OCI-M1 (cell line): ENCODE measurements around the gene ST6GALNAC2.
"Not testable (repeated sequence)": the region's sequence is repeated elsewhere in the genome, so short reads cannot be mapped to it uniquely, and the experiment has no call there.

Source experiments
- DNase-seq: peaks from one replicate; lab custom pipeline; 2025; lab: John Stamatoyannopoulos, UW

ST6GALNAC2 gene

DNA sequence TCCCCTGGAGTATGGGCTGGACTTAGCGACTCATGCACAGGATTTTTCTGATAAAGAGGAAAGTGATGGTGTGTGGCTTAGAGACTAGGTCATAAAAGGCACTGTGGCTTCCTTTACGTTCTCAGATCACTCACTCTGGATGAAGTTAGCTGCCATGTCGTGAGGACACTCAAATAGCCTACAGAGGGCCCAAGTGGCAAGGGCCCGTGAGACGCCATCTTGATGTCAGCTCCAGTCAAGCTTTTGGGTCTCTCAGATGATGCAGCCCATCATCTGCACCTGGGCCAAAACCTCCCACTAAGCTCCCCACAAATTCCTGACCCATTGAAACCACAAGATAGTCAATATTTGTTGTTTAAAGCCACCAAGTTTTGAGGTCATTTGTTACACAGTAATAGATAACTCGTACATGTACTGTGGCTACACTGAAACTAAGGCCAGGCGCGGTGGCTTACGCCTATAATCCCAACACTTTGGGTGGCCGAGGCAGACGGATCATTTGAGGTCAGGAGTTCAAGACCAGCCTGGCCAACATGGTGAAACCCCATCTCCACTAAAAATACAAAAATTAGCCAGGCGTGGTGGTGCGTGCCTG lies 14.7 kb downstream of the ST6GALNAC2 start:
- peak; percentile 11 for DNase-seq

DNA sequence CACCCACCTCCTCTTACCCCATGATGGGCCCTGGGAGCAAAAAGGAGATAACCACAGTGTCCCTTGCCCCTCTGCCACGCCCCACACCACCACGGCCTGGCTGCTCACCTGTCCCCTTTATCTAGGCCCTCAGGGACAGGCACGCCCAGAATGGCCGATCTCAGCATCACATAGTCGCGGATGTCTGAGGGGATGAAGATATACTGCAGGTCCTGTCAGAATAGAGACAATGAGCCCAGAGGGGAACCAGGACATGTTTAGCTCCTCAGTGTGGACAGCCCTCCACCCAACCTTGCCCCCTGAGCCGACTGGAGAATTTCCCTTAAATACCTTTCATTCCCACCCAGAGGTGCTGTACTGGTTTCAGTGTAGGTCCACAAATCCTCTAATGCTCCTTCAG lies 15.2 kb downstream of the ST6GALNAC2 start:
- no peak for DNase-seq

DNA sequence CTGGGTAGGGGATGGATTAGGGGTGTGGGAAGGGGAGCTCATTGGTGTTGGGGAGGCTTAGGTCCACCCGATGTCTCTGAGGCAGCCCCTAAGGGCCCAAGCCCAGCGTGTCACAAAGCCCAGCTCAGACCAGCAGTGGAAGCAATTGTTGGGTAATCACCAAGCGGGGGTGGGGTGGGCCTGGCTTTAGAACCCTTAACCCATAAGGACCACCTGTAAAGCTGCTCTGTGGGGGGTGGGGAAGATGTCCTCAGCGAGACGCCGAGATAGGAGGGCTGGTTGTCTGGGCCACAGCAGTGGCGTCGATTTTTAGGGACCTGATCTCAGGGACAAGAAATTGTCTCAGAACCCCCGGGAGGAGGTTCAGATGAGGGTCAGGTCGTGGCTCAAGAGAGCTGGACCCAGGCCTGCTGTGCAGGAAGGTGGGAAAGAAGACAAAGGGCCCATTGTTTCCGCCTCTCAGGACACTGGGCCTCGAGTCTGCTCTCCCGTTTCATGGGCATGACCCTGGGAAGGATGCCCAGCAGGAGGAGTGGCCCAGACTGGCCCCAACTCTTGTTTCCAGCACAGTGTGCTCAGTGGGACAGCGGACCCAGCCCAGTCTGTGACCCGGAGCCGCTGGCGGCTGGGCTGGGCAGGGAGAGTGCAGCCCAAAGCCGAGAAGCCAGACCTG lies 15.9 kb downstream of the ST6GALNAC2 start:
- DNase-seq = no peak

DNA sequence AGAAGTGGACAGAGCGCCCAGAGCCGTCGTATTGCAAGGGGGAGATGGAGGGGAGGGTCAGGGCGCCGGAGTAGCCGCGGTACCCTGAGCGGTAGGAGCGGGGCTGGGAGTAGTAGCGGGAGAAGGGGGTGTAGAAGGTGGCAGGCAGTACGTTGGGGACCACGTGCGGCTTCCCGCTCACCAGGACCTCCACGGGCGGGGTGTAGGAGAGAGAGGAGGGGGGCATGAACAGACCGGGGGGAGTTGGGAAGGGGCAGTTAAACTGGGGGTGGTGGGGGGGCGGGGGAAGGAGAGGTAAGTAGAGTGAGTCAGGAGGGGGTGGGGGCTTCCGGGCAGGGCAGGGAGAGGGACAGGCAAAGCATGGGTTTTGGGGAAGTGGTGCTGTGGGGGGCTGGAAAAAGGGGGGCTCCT lies 16.8 kb downstream of the ST6GALNAC2 start:
- DNase-seq = no peak

DNA sequence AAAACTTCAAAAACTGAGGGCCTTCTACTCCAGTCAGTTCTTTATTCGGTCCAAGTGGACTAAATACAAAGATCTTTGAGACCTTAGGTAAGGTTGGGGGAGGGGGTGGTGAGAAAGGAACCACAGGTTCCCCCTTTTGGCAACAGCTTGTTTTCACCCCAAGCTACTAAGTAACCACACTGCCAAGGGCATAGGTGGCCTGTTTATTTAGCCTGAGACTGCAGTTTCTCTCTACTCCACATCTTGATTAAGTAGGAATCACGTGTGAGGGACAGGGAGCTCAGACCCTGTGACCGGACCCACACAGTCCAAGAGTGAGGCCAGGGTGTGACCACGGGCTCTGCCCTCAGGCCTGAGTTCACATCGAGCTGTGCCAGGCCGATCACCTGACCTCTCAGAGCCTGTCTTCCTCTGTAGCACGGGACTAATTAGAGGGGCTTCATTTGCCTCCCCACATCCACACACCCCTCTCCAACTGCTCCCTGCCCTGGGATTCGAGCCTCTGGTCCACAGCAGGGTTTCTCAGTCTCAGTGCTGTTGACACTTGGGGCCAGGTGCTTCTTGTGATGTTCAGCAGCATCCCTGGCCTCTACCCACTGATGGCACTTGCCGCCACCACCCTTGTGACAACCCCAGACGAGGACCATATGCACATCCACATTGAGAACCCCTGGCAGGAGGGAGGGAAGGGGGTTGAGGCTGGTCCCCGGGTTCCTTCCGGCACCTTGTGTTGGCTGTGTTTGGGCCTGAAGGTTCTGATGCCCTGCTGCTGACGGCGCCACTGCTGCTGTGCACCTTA lies 17.8 kb downstream of the ST6GALNAC2 start:
- peak; percentile 75 for DNase-seq

DNA sequence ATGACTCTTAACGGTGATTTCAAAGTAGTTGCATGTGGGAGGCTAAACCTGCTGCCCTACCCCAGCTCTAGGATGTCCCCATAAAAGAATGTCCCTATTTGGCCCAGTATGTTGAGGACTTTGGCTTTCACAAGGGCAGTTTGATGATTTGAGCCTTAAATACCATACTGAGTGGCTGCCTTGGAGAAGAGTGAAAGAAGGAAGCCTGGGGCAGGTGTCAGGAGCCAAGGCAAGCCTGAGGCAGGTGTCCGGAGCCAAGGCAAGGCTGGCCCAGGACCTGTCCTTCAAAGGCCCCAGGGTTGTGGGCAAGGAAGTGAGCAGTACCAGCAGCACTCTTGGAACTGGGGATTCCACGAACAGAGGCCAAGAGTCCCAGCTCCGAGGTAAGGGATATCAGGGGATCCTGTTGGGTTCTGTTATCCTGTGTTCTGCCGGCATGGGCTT lies 18.6 kb downstream of the ST6GALNAC2 start:
- DNase-seq = no peak

DNA sequence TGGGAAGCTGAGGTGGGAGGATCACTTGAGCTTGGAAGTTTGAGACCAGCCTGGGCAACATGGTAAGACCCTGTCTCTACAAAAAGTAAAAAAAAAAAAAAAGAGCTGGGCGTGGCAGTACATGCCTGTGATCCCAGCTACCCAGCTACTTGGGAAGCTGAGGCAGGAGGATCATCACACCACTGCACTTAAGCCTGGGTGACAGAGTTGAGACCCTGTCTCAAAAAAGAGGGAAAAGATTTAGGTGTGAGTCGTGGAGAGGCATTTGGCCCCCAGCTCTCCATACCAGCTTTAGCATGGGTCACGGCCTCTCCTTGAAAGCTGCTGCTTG lies 19.1 kb downstream of the ST6GALNAC2 start:
- no peak for DNase-seq

DNA sequence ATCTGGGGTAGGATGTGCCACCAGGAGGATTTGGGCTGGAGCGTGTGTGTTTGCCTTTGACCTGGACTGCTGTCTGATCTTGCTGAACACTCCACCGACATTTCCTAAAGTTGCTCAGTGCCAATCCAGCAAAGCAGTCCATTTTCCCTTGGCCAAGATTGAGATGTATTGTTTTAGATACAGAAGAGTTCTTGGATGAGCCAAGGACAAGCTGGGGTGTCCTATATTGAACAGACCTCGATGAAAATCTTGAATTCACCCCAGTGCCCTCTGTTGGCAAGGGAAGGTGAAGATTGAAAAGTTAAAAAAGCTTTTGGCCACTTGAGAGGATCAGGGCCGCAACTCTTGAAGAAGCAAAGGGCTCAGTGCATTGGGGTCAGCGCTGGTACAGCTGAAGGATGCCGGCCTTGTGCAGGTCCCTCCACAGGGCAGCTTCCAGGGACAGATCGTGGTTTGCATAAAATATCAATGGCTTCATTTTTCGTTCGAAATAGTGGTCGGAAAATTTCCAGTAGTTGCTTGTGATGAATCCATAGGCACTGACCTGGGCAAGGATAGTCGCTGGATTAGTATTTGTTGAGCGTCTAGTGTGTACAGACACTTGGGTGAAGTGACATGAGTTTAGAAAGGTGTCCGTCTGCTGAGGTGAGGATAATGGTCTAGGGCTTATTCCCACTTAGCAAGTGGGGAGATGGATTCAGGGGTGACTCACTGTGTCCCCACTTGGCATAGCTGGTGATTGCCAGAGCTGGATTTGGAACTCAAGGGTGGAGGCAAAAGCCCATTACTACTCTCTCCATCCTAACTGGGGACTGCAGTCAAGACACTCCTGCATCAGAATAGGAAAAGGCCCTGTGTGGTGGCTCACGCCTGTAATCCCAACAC lies 19.7 kb downstream of the ST6GALNAC2 start:
- DNase-seq = no peak

DNA sequence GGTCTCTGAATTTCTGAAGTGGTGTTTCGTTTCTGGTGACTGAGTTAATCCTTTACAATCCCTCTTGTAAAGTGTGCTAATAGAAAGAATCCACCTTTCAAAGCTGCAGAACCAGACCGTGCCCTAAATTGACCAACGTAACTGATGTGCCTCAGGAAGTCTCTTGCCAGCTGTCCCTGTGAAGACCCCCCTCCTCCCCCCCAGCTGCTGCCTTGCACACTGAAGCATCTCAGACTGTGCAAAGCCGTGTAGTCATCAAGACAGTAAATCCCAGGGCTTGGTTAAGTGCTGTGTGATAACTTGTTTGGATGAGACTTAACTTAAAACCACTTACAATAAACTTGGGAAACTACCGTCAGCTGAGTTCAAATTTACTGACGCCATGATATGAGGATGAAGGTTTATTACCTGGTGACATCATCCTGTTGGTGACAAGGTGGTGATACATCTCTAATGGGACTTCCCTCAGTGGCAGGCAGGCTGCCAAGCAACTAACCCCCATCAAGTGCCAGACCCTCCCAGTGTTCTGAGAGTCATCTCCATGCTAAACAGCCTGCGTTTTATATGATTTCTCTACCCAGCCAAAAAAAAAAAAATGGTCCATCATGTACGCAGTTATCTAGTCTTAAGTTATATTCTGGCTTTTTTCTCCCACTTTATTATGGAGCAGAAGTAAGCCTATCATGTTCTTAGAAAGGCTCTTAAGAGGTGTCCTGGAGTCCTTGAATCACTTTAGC lies 20.5 kb downstream of the ST6GALNAC2 start:
- not testable (repeated sequence) for DNase-seq

DNA sequence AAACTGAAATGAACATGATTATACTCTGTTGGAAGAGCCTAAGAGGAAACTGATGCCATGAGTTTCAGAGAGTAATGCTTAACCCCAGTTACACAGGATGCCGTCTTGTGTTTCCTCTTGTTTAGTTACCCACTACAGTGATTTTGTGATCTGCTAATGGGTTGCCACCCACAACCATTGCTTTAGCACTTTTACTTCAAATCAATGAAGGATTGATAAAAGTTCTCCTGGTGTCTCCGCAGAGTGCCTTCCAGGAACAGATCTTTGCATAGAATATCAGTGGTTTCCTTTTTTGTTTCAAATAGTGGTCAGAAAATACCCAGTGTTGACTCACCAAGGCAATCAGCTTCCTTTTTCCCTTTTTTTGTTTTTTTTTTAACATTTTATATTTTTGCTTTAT lies 22.3 kb downstream of the ST6GALNAC2 start:
- DNase-seq = not testable (repeated sequence)

DNA sequence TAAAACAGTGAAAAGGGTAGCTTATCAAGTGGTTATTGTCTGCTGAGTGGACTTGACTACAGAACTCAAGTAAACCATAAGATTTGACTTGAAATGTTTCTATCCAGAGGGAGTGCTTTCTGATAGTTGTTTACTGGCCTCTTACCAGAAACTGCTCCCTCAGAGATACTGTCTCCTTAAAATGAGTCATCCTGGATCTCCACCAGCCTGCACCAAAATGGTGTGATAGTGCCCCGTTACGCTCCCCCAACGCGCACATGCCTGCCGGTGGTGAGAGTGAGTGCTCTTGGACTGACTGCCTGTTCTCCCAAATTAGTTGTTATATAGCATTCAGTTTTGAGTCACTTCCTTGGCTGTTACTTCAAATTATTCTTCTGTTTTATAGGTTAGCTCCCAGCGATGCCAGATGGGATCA lies 22.9 kb downstream of the ST6GALNAC2 start:
- no peak for DNase-seq

DNA sequence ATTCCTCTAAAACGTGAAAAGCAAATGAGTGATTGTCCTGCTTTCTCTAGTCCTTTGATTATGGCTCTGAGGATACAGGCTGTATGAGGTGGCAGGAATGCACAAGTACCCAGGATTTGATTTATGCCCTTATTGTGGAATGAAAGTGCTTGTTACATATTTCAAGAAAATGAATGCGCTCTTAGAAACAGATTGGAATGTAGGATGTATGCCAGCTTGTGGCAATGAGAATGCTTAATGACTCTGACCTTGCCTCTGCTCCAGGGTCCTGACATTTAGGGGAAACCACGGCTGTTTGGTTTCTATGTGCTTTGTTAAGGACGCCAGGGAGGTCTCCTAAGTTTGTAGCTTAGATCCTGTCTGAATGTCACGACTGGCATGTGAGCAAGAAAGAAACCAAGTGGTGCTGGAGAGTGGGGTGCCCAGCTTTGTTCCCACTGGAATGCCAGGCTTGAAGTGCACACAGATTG lies 23.8 kb downstream of the ST6GALNAC2 start:
- no peak for DNase-seq

DNA sequence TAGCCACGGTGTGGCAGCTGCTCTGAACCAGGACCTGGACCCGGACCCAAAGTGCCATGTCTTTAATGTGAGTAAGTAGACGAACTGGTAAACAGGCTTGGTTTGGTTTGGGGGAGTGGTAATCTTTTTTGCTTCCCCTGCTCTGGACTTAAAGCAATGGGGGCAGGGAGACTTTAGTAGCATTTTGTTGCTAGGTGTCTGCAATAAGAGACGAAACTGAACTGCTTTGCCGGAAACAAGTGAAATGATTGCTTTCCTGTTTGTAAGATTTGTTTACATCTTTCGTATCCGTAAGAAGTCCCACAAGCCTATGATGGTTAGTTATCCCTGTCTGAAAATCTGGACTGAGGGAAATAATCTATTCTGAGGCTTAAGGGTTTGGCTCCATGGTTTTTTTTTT lies 24.3 kb downstream of the ST6GALNAC2 start:
- no peak for DNase-seq

DNA sequence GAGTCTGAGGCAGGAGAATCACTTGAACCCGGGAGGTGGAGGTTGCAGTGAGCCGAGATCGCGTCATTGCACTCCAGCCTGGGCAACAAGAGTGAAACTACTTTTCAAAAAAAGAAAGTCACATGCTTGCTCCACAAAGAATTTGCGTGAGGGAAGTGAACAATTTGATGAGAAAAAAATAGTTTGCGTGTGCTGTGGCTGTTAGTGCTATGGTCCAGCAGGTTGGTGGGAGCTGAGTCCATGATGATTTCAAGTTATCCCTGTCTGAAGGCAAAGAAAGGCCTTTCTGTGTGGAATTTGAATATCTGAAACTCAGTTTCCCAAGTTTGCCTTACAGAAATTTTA lies 24.8 kb downstream of the ST6GALNAC2 start:
- DNase-seq = no peak

DNA sequence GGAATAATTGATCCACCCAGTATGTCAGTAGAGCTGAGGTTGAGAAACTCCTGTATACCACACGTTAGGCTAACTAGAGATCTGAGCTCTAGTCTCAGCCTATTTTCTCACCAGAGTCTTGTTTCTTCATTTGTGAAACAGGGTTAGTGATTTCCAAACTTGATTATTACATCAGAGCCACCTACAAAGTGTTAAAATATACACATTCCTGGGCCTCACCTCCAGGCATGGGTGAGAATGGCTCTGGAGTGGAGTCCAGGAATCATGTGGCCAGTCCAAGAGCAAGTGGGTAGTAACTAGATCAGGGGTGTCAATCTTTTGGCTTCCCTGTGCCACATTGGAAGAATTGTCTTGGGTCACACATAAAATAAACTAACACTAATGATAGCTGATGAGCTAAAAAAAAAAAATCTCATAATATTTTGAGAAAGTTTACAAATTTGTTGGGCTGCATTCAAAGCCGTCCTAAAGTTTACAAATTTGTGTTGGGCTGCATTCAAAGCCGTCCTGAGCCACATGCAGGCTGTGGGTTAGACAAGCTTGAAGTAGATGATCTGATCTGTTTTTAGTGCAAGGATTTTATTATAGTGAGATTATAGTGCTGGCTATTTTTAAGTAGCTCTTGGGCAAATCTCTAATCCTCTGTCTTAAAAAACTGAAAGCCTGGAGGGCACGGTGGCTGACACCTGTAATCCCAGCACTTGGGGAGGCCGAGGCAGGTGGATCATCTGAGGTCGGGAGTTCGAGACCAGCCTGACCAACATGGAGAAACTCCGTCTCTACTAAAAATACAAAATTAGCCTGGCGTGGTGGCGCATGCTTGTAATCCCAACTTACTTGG lies 25.4 kb downstream of the ST6GALNAC2 start:
- no peak for DNase-seq

DNA sequence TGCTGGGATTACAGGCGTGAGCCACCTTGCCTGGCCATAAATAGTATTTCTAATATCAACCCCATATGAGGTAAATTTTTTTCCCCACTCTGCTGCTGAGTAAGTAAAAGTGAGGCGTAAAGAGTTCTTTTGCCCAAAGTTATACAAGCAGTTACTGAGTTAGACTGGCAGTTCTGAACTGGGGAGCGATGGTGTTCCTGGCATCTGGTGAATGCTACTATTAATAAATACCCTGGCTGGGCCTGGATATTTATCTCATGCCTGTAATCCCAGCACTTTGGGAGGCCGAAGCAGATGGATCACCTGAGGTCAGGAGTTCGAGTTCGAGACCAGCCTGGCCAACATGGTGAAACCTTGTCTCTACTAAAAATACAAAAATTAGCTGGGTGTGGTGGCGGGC lies 26.2 kb downstream of the ST6GALNAC2 start:
- DNase-seq = not testable (repeated sequence)

DNA sequence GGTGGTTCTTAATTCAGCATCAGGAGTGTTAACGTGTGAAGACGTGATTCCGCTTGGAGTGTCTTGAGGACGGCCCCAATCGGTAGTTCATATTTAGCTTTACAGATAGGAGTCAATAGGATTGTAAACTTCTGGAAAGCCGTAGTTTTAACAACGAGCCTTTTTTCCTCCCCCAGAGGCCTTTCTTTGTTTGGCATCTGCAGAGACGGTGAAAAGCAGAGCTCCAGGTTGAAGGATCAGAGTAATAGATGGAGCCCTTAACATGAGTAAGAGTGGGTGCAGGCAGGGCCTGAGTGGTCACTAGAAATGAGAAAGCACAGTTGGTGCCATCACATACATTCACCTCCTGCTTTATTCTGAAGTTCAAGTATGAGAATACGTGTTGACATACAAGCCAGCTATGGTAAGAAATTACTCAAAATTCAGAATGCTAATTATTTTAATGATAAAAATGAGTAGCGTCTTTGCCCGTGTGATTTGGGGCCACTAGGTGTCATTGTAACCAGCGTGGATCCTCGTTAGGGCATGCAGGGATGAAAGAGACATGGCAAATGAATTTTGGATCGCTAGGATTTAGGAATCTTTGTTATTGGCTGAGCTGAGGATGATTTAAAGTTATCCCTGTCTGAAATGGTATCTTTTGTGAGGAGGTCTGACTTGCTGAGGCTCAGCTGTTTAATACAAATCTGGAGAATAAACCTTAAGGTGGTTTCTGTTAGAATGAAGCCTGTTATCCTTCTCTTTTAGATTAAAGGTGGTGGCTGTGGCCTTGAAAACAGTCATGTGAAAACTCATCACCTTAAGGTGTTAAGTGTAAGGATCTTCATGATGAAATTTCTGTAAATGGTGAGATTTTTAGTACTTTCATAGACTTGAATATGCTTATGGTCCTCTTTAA lies 27.2 kb downstream of the ST6GALNAC2 start:
- peak; percentile 63 for DNase-seq

DNA sequence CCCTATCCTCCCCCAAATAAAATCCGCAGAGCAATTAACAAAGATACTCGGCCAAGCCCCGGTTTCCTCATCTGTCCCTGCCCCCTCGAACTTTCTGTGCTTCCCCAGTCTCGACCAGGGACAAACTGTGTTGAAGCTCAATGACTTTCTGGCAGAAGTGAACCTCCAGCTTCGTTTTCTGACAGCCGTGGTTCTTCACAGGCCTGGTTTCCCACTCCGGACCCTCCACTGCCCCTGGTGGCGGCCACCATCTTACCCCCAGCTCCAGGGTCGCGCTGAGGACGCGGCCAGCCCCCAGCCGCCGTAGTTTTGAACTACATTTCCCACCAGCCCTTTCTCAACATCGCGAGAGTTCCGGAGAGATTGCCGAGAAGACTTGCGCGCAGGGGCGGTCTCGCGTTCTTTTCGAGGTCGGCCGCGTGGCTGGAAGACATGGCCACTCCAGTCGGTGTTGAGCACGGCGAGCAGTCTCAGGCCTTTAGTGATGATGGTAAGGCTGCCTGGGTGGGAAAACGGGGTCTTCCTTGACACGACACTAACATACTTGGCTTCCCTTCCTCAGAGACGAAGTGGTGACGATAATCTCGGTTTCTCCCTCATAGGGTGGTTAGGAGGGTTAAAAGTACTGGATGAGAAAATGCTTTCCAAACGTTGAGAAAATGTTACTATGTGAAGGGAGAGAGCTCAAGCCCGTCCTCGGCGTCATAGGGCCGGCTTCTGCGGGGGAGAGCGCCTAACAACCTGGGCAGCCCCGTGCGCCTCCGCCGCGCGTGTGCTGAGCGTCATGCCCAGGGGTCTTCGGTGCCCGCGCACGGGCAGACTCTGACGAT lies 28.1 kb downstream of the ST6GALNAC2 start:
- DNase-seq = peak; percentile 96
